Liver (tissue), 3 donors: ENCODE data around the gene GRAMD4.

Experiments
- ATF3 ChIP-seq: IDR thresholded peaks from 2 replicates; pipeline ENCODE4 v1.6.1; 2016; ENCODE audit warnings: antibody characterized with exemption
- GABPA ChIP-seq, 2 donors: IDR thresholded peaks in 1 of 2; conservative IDR thresholded peaks in 1 of 2; 2 replicates each; pipeline ENCODE4 v1.6.1; 2016; ENCODE audit warnings: antibody characterized with exemption in 2 of 2, mild to moderate bottlenecking in 1 of 2, moderate library complexity in 1 of 2
- MAX ChIP-seq: IDR thresholded peaks from 2 replicates; pipeline ENCODE4 v1.6.1; 2016; ENCODE audit warnings: antibody characterized with exemption
- RAD21 ChIP-seq, 2 donors: IDR thresholded peaks; 2 replicates each; pipeline ENCODE4 v1.6.1; 2016; ENCODE audit warnings: antibody characterized with exemption in 2 of 2, mild to moderate bottlenecking in 2 of 2
- REST ChIP-seq: IDR thresholded peaks from 2 replicates; pipeline ENCODE4 v1.6.1; 2016; ENCODE audit warnings: antibody characterized with exemption, mild to moderate bottlenecking
- SP1 ChIP-seq: IDR thresholded peaks from 2 replicates; pipeline ENCODE4 v1.6.1; 2018; ENCODE audit warnings: antibody characterized with exemption, mild to moderate bottlenecking
- TAF1 ChIP-seq: conservative IDR thresholded peaks from 2 replicates; pipeline ENCODE4 v1.6.1; 2016; ENCODE audit warnings: antibody characterized with exemption, mild to moderate bottlenecking
- YY1 ChIP-seq: IDR thresholded peaks from 2 replicates; pipeline ENCODE4 v1.6.1; 2016; ENCODE audit warnings: antibody characterized with exemption, mild to moderate bottlenecking
- TF ChIP-seq, protein P1 (sequence below): fragments of 150-350 bp; IDR thresholded peaks from 2 replicates; pipeline ENCODE4 v1.5.1; 2017; ENCODE audit warnings: improper control_type of control experiment, low read depth, low read length; ENCODE audit not compliant: missing input control
- TF ChIP-seq, protein P2 (sequence below): IDR thresholded peaks from 2 replicates; pipeline ENCODE4 v1.6.1; 2016; ENCODE audit warnings: antibody characterized with exemption
- donor health status: healthy.
- donor health status: healthy.

DNA sequence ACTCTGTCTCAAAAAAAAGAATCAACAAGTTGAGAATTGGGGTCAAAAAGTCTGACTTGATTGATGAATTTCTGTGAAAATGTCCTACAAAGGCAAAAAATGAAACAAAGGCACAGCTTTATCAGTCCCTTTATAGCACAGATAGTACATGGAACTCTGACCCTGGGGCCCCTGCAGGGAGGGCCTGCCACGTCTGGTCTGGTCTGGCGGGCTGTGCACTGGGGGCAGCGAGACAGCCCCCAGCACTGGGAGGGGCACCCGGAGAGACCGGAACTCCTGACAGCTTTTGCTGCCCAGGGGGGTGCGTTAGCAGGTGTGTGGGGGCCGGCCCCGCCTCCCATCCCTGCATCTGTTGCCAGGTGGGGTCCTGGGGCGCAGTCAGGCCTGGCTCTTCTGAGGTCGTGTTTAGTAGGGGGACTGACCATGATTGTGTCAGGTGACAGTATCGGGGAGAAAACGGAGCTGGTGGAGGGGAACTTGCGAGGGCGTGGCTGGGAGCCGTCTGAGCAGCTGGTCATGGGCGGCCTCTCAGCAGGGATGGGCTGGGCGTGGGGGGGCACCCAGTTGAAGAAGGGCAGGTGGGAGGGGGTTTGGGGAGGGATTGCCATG is 51.7 kb downstream of the GRAMD4 start:
- TF ChIP-seq YY1 = no peak
- TF ChIP-seq, protein P1, sequence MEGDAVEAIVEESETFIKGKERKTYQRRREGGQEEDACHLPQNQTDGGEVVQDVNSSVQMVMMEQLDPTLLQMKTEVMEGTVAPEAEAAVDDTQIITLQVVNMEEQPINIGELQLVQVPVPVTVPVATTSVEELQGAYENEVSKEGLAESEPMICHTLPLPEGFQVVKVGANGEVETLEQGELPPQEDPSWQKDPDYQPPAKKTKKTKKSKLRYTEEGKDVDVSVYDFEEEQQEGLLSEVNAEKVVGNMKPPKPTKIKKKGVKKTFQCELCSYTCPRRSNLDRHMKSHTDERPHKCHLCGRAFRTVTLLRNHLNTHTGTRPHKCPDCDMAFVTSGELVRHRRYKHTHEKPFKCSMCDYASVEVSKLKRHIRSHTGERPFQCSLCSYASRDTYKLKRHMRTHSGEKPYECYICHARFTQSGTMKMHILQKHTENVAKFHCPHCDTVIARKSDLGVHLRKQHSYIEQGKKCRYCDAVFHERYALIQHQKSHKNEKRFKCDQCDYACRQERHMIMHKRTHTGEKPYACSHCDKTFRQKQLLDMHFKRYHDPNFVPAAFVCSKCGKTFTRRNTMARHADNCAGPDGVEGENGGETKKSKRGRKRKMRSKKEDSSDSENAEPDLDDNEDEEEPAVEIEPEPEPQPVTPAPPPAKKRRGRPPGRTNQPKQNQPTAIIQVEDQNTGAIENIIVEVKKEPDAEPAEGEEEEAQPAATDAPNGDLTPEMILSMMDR = no peak
- TF ChIP-seq TAF1 = no peak
- TF ChIP-seq GABPA (IDR thresholded peaks at IDR 0.05 in 1 of 2, conservative IDR thresholded peaks at IDR 0.05 in 1 of 2) = no peak
- no peak for TF ChIP-seq SP1
- no peak for TF ChIP-seq MAX
- no peak for TF ChIP-seq REST
- TF ChIP-seq, protein P2, sequence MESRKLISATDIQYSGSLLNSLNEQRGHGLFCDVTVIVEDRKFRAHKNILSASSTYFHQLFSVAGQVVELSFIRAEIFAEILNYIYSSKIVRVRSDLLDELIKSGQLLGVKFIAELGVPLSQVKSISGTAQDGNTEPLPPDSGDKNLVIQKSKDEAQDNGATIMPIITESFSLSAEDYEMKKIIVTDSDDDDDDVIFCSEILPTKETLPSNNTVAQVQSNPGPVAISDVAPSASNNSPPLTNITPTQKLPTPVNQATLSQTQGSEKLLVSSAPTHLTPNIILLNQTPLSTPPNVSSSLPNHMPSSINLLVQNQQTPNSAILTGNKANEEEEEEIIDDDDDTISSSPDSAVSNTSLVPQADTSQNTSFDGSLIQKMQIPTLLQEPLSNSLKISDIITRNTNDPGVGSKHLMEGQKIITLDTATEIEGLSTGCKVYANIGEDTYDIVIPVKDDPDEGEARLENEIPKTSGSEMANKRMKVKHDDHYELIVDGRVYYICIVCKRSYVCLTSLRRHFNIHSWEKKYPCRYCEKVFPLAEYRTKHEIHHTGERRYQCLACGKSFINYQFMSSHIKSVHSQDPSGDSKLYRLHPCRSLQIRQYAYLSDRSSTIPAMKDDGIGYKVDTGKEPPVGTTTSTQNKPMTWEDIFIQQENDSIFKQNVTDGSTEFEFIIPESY = no peak
- no peak for TF ChIP-seq ATF3
- TF ChIP-seq RAD21 (IDR thresholded peaks at IDR 0.05) = no peak
